Measurements from ENCODE around the gene FCRL3.

FCRL3 gene

GRCh38 chr1:157682710-157683437 is 17.7 kb downstream of the FCRL3 start:
- no peak for TF ChIP-seq ZFX (IDR thresholded peaks at IDR 0.05; ENCODE audit: borderline replicate concordance)
- TF ChIP-seq CTCF (IDR thresholded peaks at IDR 0.05), result no peak

GRCh38 chr1:157678721-157679120 is 21.8 kb downstream of the FCRL3 start:
- TF ChIP-seq CTCF (IDR thresholded peaks at IDR 0.05), result no peak
- H3K27ac ChIP-seq, result no peak overlapping the region

More at GRCh38 chr1:157682710-157683437, 17.7 kb downstream of the FCRL3 start:
- H3K27ac ChIP-seq, result no peak overlapping the region

- TF ChIP-seq ZFX (IDR thresholded peaks at IDR 0.05; ENCODE audit: borderline replicate concordance) (no peak), CTCF (IDR thresholded peaks at IDR 0.05) (no peak)
- no peak overlapping the region for H3K27ac ChIP-seq
Observed at GRCh38 chr1:157673008-157673407, 27.6 kb downstream of the FCRL3 start.

GRCh38 chr1:157671895-157672294 is 28.7 kb downstream of the FCRL3 start:
- TF ChIP-seq ZFX (IDR thresholded peaks at IDR 0.05; ENCODE audit: borderline replicate concordance), result no peak
- no peak for TF ChIP-seq CTCF (IDR thresholded peaks at IDR 0.05)
- no peak overlapping the region for H3K27ac ChIP-seq

- no peak for TF ChIP-seq ZFX (IDR thresholded peaks at IDR 0.05; ENCODE audit: borderline replicate concordance)
- TF ChIP-seq CTCF (IDR thresholded peaks at IDR 0.05), result no peak
- H3K27ac ChIP-seq, result no peak overlapping the region
Observed at GRCh38 chr1:157659576-157660247, 40.9 kb downstream of the FCRL3 start.

- TF ChIP-seq CTCF (IDR thresholded peaks at IDR 0.05) (no peak), ZFX (IDR thresholded peaks at IDR 0.05; ENCODE audit: borderline replicate concordance) (no peak)
- no peak overlapping the region for H3K27ac ChIP-seq
Observed at GRCh38 chr1:157658571-157658970, 42.0 kb downstream of the FCRL3 start.

- H3K27ac ChIP-seq, result no peak overlapping the region
- TF ChIP-seq ZFX (IDR thresholded peaks at IDR 0.05; ENCODE audit: borderline replicate concordance) (no peak), CTCF (IDR thresholded peaks at IDR 0.05) (no peak)
Observed at GRCh38 chr1:157653494-157653873, 47.1 kb downstream of the FCRL3 start.
